HCT116 (cell line): Measurements from ENCODE around the gene EEFSEC. TPM values are rescaled to one million over a fixed set of nuclear protein-coding genes. Genes with fewer than 3 reads are reported as not detected.

ENCODE experiments used
- ATAC-seq: fragments of 200-7000 bp; cut with Tn5 transposase; 2 replicates; pipeline ENCODE4 v1.9.1; 2020; ENCODE audit warnings: mild to moderate bottlenecking, moderate library complexity
- BruUV-seq: library from RNA; stranded (reverse); fragments of 400-500 nt; replicated peaks from 2 replicates; lab custom pipeline; 2021; lab: Mats Ljungman, UMichigan
- CTCF ChIA-PET: fragments of 300-600 bp; sonication (Branson Sonifier 250); formaldehyde crosslinking; loops from one replicate; lab custom pipeline; 2021; ENCODE audit warnings: antibody characterized with exemption; lab: Charles Lee
- POLR2A ChIA-PET: fragments of 300-600, 350-600 bp; sonication (Branson Sonifier 250); formaldehyde crosslinking; loops from one replicate; lab custom pipeline; 2021; ENCODE audit warnings: antibody characterized with exemption; lab: Charles Lee
- RAD21 ChIA-PET, 2 experiments: fragments of 300-600 bp; sonication (Branson Sonifier 250); formaldehyde crosslinking; loops; one replicate each; lab custom pipeline; 2023; ENCODE audit warnings: low total read pairs in 2 of 2; ENCODE audit not compliant: uncharacterized antibody in 2 of 2, unreplicated experiment in 2 of 2, low non-redundant PET in 1 of 2; lab: Charles Lee
- DNase-seq: peaks from one replicate; pipeline ENCODE4 v3.0.0-alpha.2; 2010; ENCODE audit warnings: low read depth, low spot score
- H2AFZ ChIP-seq: fragments of 200-600 bp; shearing (Covaris generic), sonication (generic); 2 replicates; pipeline ENCODE4 v1.6.1; 2017; ENCODE audit warnings: low read depth, mixed run types, mixed read lengths, antibody characterized with exemption, low read length; ENCODE audit not compliant: poor library complexity, severe bottlenecking
- H3K27ac ChIP-seq: 2 replicates; pipeline ENCODE4 v1.5.1; 2012; ENCODE audit warnings: low read depth, low read length
- H3K27me3 ChIP-seq: fragments of 200-600 bp; sonication (generic); 2 replicates; pipeline ENCODE4 v1.6.1; 2016; ENCODE audit warnings: mixed run types, low read length, mixed read lengths; ENCODE audit not compliant: insufficient read depth
- H3K36me3 ChIP-seq, 2 experiments: fragments of 200-500 bp in 1 of 2; fragments of 200-600 bp in 1 of 2; sonication (Bioruptor generic) in 1 of 2; sonication (generic) in 1 of 2; 2 replicates each; pipeline versions ENCODE4 v1.5.1 to v1.6.1; 2014 to 2016; ENCODE audit warnings: low read length in 2 of 2, inconsistent platforms in 1 of 2, mixed read lengths in 1 of 2, mixed run types in 1 of 2; ENCODE audit not compliant: insufficient read depth in 2 of 2, control insufficient read depth in 1 of 2
- H3K4me1 ChIP-seq, 2 experiments: fragments of 200-600 bp in 1 of 2; sonication (generic) in 1 of 2; 2 replicates each; pipeline versions ENCODE4 v1.5.1 to v1.6.1; 2012 to 2017; ENCODE audit warnings: low read length in 2 of 2, inconsistent platforms in 1 of 2, mild to moderate bottlenecking in 1 of 2, mixed read lengths in 1 of 2, mixed run types in 1 of 2, moderate library complexity in 1 of 2; ENCODE audit not compliant: insufficient read depth in 2 of 2, control insufficient read depth in 1 of 2
- H3K4me2 ChIP-seq: fragments of 200-600 bp; sonication (generic); 2 replicates; pipeline ENCODE4 v1.6.1; 2017; ENCODE audit warnings: mixed run types, low read length, mixed read lengths
- H3K4me3 ChIP-seq, 2 experiments: fragments of 200-600 bp in 1 of 2; sonication (generic) in 1 of 2; replicated peaks in 1 of 2; 2 replicates each; pipeline ENCODE4 v1.5.1; 2011 to 2016; ENCODE audit warnings: low read length in 2 of 2, control low read depth in 1 of 2, low read depth in 1 of 2, mild to moderate bottlenecking in 1 of 2, mixed read lengths in 1 of 2, mixed run types in 1 of 2
- H3K79me2 ChIP-seq: fragments of 200-600 bp; sonication (generic); 2 replicates; pipeline ENCODE4 v1.6.1; 2017; ENCODE audit warnings: mild to moderate bottlenecking, mixed run types, low read length, moderate library complexity, mixed read lengths; ENCODE audit not compliant: insufficient read depth
- H3K9ac ChIP-seq: fragments of 200-600 bp; sonication (generic); 2 replicates; pipeline ENCODE4 v1.6.1; 2016; ENCODE audit warnings: low read length, mixed read lengths
- H3K9me2 ChIP-seq: fragments of 200-600 bp; sonication (generic), shearing (Covaris generic); 2 replicates; pipeline ENCODE4 v1.6.1; 2017; ENCODE audit warnings: mixed run types, mild to moderate bottlenecking, moderate library complexity; ENCODE audit not compliant: insufficient read depth
- H3K9me3 ChIP-seq, 2 experiments: fragments of 200-500 bp in 1 of 2; fragments of 200-600 bp in 1 of 2; sonication (Bioruptor generic) in 1 of 2; sonication (generic) in 1 of 2; 2 replicates each; pipeline ENCODE4 v1.6.1; 2014 to 2017; ENCODE audit warnings: low read length in 2 of 2, mixed read lengths in 2 of 2, inconsistent platforms in 1 of 2, low read depth in 1 of 2, mild to moderate bottlenecking in 1 of 2, mixed run types in 1 of 2, moderate library complexity in 1 of 2; ENCODE audit not compliant: control insufficient read depth in 1 of 2, insufficient read depth in 1 of 2
- H4K20me1 ChIP-seq: fragments of 200-600 bp; sonication (generic), shearing (Covaris generic); 2 replicates; pipeline ENCODE4 v1.6.1; 2017; ENCODE audit warnings: mixed run types, mild to moderate bottlenecking, moderate library complexity; ENCODE audit not compliant: insufficient read depth
- CEBPB ChIP-seq: IDR thresholded peaks from 2 replicates; pipeline ENCODE4 v1.6.1; 2012; ENCODE audit warnings: low read depth
- ELF1 ChIP-seq: IDR thresholded peaks from 2 replicates; pipeline ENCODE4 v1.6.1; 2012; ENCODE audit warnings: low read depth, borderline replicate concordance
- EZH2 ChIP-seq: fragments of 200-600 bp; sonication (generic); IDR thresholded peaks from 2 replicates; pipeline ENCODE4 v1.6.1; 2017; ENCODE audit warnings: antibody characterized with exemption, mixed run types
- EZH2phosphoT487 ChIP-seq: fragments of 200-600 bp; IDR thresholded peaks from 2 replicates; pipeline ENCODE4 v1.6.1; 2018; ENCODE audit warnings: antibody characterized with exemption, borderline replicate concordance
- FOSL1 ChIP-seq: IDR thresholded peaks from 2 replicates; pipeline ENCODE4 v1.6.1; 2012; ENCODE audit warnings: low read depth
- POLR2A ChIP-seq: IDR thresholded peaks from 2 replicates; pipeline ENCODE4 v1.7.0; 2011; ENCODE audit warnings: borderline replicate concordance; ENCODE audit not compliant: insufficient read depth, insufficient read length; ENCODE audit errors: extremely low read depth
- POLR2AphosphoS5 ChIP-seq: IDR thresholded peaks from 2 replicates; pipeline ENCODE4 v1.6.1; 2011; ENCODE audit warnings: mild to moderate bottlenecking, low read depth, low read length, moderate library complexity
- SIN3A ChIP-seq: IDR thresholded peaks from 2 replicates; pipeline ENCODE4 v1.6.1; 2012; ENCODE audit warnings: low read depth
- SP1 ChIP-seq: IDR thresholded peaks from 2 replicates; pipeline ENCODE4 v1.6.1; 2012; ENCODE audit warnings: low read depth
- SRF ChIP-seq: IDR thresholded peaks from 2 replicates; pipeline ENCODE4 v1.6.1; 2012; ENCODE audit warnings: low read depth
- TCF7L2 ChIP-seq: IDR thresholded peaks from 2 replicates; pipeline ENCODE4 v1.7.0; 2011; ENCODE audit warnings: borderline replicate concordance, inconsistent platforms; ENCODE audit not compliant: insufficient read depth, insufficient read length; ENCODE audit errors: extremely low read depth
- YY1 ChIP-seq: IDR thresholded peaks from 2 replicates; pipeline ENCODE4 v1.6.1; 2011; ENCODE audit warnings: low read length, low read depth, moderate library complexity, mild to moderate bottlenecking; ENCODE audit not compliant: insufficient replicate concordance; ENCODE audit errors: extremely low read depth
- ZFX ChIP-seq: fragments of 450-650 bp; IDR thresholded peaks from 2 replicates; pipeline ENCODE4 v1.6.1; 2017
- intact Hi-C: fragments of 100-400 bp; cut with micrococcal nuclease; formaldehyde crosslinking; loops from 2 replicates; pipeline ENCODE4 v1.10.0; 2022
- total RNA-seq: library from RNA; stranded (reverse); gene quantifications from one replicate; pipeline ENCODE4 v1.2.1, GENCODE V29; 2021; ENCODE audit not compliant: unreplicated experiment
- TF ChIP-seq, protein P1 (sequence below), 3 experiments: fragments of 200-600 bp in 1 of 3; sonication (generic) in 1 of 3; IDR thresholded peaks in 2 of 3; conservative IDR thresholded peaks in 1 of 3; 2 replicates each; pipeline ENCODE4 v1.5.1; 2012 to 2017; ENCODE audit warnings: low read depth in 2 of 3, low read length in 2 of 3, antibody characterized with exemption in 1 of 3, borderline replicate concordance in 1 of 3, control low read depth in 1 of 3, mild to moderate bottlenecking in 1 of 3, mixed read lengths in 1 of 3, mixed run types in 1 of 3, moderate library complexity in 1 of 3; ENCODE audit not compliant: insufficient read depth in 1 of 3
- TF ChIP-seq, protein P2 (sequence below): IDR thresholded peaks from 2 replicates; pipeline ENCODE4 v1.6.1; 2012; ENCODE audit warnings: low read depth
- TF ChIP-seq, protein P3 (sequence below): IDR thresholded peaks from 2 replicates; pipeline ENCODE4 v1.6.1; 2012

EEFSEC gene
- total RNA-seq, 1 experiment from 2014 or later, result 16.1 TPM

DNA sequence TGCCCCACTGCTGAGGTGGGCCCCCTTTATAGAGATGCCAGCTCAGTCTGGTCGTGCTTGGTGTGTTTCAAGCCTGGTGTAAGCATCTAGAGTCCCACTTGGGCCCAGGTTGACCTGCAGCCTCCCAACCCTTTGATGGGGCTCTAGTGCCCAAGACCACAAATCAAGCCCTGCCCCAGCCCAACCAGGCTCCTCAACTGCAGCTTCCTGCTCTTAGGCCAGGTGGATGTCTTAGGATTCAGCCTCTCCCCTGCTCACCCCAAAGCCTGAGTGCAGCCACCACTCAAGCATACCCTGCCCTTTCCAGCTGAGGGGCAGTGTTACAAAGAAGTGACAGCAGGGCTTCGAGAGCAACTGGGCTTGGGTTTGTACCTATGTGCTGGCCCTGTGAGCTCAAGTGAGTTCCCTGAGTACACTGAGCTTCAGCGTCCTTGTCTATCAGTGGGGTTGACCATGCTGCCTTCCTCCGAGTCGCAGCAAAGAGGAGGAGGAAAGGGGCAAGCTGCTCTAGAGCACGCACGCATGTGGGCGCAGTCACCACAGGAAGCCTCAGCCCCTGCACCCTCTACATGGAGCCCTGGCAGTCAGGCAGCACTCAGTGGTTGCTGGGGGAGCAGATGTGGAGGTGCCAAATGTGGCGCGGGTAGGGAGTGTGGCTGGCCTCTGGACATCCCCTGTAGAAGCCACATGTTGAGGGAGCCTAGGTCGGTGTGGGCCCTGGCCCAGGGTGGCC, 120.7 kb downstream of the EEFSEC start:
- Histone ChIP-seq H3K9me3 (no peaks in the 10 kb centered on the region), H3K79me2 (no peaks in the 10 kb centered on the region), H3K27ac (no peak overlapping the region), H3K27me3 (no peaks in the 10 kb centered on the region), H3K36me3 (no peaks in the 10 kb centered on the region), H2AFZ (no peak overlapping the region), H3K4me1 (no peaks in the 10 kb centered on the region), H3K4me2 (no peak overlapping the region), H3K4me3 (no peak overlapping the region), H4K20me1 (no peaks in the 10 kb centered on the region), H3K9ac (no peak overlapping the region), H3K9me2 (no peaks in the 10 kb centered on the region)
- no TSS peak for BruUV-seq
- ATAC-seq (no peak), DNase-seq (no peak)
- POLR2A ChIA-PET, result no interaction called here
- RAD21 ChIA-PET, result no interaction called here
- intact Hi-C loops, result no loop called here
- CTCF ChIA-PET, result no interaction called here
- TF ChIP-seq CEBPB (no peak), SRF (no peak), SP1 (no peak), EZH2phosphoT487 (no peak)

DNA sequence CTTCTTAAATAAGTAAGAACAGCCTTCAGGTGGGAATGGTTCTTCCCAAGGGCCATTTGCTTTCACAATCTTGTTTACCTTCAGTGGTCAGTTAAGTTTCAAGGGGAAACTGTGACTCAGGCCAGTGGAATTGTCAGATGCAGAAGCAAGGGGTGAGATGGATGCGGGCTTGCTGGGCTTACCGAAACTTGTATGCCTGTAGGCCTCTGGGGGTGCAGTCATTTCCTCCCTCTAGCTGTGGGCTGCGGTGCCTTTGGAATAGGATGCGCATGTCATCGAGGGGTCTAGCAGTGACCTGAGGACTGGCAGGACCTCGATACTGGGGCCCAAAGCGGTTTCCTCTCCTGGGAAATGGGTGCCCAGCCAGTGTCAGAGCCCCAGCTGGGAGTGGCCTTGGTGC, 121.6 kb downstream of the EEFSEC start:
- H3K36me3 ChIP-seq, result no peaks in the 10 kb centered on the region
- ChIA-PET POLR2A (no interaction called here), RAD21 (no interaction called here), CTCF (no interaction called here)
- H3K27ac ChIP-seq, result no peak overlapping the region
- no peak for ATAC-seq
- H4K20me1 ChIP-seq, result no peaks in the 10 kb centered on the region
- DNase-seq, result no peak
- no peak overlapping the region for H3K4me2 ChIP-seq
- no TSS peak for BruUV-seq
- H3K27me3 ChIP-seq, result no peaks in the 10 kb centered on the region
- no peaks in the 10 kb centered on the region for H3K9me3 ChIP-seq
- no peak overlapping the region for H3K9ac ChIP-seq
- H3K4me1 ChIP-seq, result no peaks in the 10 kb centered on the region
- H3K4me3 ChIP-seq, result no peak overlapping the region
- intact Hi-C loops, result no loop called here
- H2AFZ ChIP-seq, result no peak overlapping the region
- no peaks in the 10 kb centered on the region for H3K9me2 ChIP-seq
- no peaks in the 10 kb centered on the region for H3K79me2 ChIP-seq
- TF ChIP-seq, protein P1, sequence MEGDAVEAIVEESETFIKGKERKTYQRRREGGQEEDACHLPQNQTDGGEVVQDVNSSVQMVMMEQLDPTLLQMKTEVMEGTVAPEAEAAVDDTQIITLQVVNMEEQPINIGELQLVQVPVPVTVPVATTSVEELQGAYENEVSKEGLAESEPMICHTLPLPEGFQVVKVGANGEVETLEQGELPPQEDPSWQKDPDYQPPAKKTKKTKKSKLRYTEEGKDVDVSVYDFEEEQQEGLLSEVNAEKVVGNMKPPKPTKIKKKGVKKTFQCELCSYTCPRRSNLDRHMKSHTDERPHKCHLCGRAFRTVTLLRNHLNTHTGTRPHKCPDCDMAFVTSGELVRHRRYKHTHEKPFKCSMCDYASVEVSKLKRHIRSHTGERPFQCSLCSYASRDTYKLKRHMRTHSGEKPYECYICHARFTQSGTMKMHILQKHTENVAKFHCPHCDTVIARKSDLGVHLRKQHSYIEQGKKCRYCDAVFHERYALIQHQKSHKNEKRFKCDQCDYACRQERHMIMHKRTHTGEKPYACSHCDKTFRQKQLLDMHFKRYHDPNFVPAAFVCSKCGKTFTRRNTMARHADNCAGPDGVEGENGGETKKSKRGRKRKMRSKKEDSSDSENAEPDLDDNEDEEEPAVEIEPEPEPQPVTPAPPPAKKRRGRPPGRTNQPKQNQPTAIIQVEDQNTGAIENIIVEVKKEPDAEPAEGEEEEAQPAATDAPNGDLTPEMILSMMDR (IDR thresholded peaks at IDR 0.05 in 2 of 3, conservative IDR thresholded peaks at IDR 0.05 in 1 of 3; ENCODE audit: borderline replicate concordance in 1 of 3, insufficient read depth in 1 of 3, low read depth in 2 of 3, low read length in 2 of 3), result no peak
- TF ChIP-seq POLR2AphosphoS5, result no peak
- TF ChIP-seq ZFX, result no peak
- TF ChIP-seq SIN3A, result no peak
- TF ChIP-seq, protein P2, sequence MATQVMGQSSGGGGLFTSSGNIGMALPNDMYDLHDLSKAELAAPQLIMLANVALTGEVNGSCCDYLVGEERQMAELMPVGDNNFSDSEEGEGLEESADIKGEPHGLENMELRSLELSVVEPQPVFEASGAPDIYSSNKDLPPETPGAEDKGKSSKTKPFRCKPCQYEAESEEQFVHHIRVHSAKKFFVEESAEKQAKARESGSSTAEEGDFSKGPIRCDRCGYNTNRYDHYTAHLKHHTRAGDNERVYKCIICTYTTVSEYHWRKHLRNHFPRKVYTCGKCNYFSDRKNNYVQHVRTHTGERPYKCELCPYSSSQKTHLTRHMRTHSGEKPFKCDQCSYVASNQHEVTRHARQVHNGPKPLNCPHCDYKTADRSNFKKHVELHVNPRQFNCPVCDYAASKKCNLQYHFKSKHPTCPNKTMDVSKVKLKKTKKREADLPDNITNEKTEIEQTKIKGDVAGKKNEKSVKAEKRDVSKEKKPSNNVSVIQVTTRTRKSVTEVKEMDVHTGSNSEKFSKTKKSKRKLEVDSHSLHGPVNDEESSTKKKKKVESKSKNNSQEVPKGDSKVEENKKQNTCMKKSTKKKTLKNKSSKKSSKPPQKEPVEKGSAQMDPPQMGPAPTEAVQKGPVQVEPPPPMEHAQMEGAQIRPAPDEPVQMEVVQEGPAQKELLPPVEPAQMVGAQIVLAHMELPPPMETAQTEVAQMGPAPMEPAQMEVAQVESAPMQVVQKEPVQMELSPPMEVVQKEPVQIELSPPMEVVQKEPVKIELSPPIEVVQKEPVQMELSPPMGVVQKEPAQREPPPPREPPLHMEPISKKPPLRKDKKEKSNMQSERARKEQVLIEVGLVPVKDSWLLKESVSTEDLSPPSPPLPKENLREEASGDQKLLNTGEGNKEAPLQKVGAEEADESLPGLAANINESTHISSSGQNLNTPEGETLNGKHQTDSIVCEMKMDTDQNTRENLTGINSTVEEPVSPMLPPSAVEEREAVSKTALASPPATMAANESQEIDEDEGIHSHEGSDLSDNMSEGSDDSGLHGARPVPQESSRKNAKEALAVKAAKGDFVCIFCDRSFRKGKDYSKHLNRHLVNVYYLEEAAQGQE, result no peak
- no peak for TF ChIP-seq SP1
- no peak for TF ChIP-seq TCF7L2
- no peak for TF ChIP-seq EZH2phosphoT487
- no peak for TF ChIP-seq FOSL1
- TF ChIP-seq, protein P3, sequence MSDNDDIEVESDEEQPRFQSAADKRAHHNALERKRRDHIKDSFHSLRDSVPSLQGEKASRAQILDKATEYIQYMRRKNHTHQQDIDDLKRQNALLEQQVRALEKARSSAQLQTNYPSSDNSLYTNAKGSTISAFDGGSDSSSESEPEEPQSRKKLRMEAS, result no peak
- TF ChIP-seq POLR2A, result no peak
- TF ChIP-seq ELF1, result no peak
- no peak for TF ChIP-seq YY1
- no peak for TF ChIP-seq EZH2
